Ectodermal cell (in vitro differentiated cells): ENCODE data around the gene IFIT1B.

Source experiments
- H3K27ac ChIP-seq: 2 replicates; pipeline ENCODE4 v1.7.0; 2013; ENCODE audit warnings: mild to moderate bottlenecking, low read depth, low read length; ENCODE audit not compliant: insufficient read depth, poor library complexity, severe bottlenecking
- H3K27me3 ChIP-seq: 2 replicates; pipeline ENCODE4 v1.7.0; 2013; ENCODE audit warnings: mild to moderate bottlenecking, low read length; ENCODE audit not compliant: insufficient read depth, control insufficient read depth, poor library complexity, severe bottlenecking
- H3K36me3 ChIP-seq: one replicate; pipeline ENCODE4 v1.7.0; 2013; ENCODE audit warnings: low read length; ENCODE audit not compliant: control insufficient read depth, insufficient read depth
- H3K4me1 ChIP-seq: one replicate; pipeline ENCODE4 v1.7.0; 2013; ENCODE audit warnings: low read length; ENCODE audit not compliant: control insufficient read depth, insufficient read depth
- H3K4me3 ChIP-seq: 2 replicates; pipeline ENCODE4 v1.7.0; 2013; ENCODE audit warnings: low read depth, low read length, control low read depth; ENCODE audit not compliant: insufficient read depth
- H3K9me3 ChIP-seq: 2 replicates; pipeline ENCODE4 v1.7.0; 2013; ENCODE audit warnings: mild to moderate bottlenecking, low read length, moderate library complexity; ENCODE audit not compliant: control insufficient read depth
- WGBS, 2 experiments: methylation state at CpG; one replicate each; pipeline ENCODE4 v1.1.7; 2013; ENCODE audit warnings: missing lambda C conversion rate in 2 of 2; 5-methylcytosine and 5-hydroxymethylcytosine counted together

The IFIT1B gene

GRCh38 chr10:89427629-89428028 lies 49.8 kb downstream of the IFIT1B start:
- Histone ChIP-seq H3K27ac (no peak overlapping the region), H3K36me3 (no peaks in the 10 kb centered on the region), H3K4me1 (no peaks in the 10 kb centered on the region), H3K9me3 (no peaks in the 10 kb centered on the region), H3K4me3 (no peak overlapping the region), H3K27me3 (no peaks in the 10 kb centered on the region)
- 78 to 87% methylated on average over 3 of the region's 4 CpGs for WGBS, 2 experiments

DNA sequence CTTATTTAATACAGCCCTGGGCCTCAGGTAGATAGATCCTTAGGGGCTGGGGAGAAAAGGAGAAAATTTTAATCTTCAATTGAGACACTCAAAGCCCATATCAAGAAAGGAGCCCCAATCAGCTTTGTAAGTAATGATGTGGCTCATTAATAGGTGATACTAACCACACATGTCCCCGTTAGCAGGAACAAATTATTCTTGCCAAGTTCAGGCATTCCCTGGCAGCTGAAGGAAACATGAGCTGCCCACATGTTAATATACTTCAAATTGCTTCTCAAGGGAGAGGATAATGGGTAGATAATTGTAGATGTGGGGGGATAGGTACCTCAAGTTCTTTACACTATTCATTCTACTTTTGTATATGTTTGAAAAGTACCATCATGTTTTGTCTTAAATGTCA lies 51.0 kb downstream of the IFIT1B start:
- Histone ChIP-seq H3K36me3 (no peaks in the 10 kb centered on the region), H3K4me3 (no peak overlapping the region), H3K27ac (no peak overlapping the region)

GRCh38 chr10:89431977-89432376 lies 54.1 kb downstream of the IFIT1B start:
- 92 to 97% methylated on average over 3 of the region's 3 CpGs for WGBS, 2 experiments
- Histone ChIP-seq H3K27me3 (no peaks in the 10 kb centered on the region), H3K9me3 (no peaks in the 10 kb centered on the region), H3K27ac (no peak overlapping the region), H3K4me1 (no peaks in the 10 kb centered on the region), H3K4me3 (no peak overlapping the region), H3K36me3 (no peaks in the 10 kb centered on the region)

More for the DNA sequence above, 51.0 kb downstream of the IFIT1B start:
- no peaks in the 10 kb centered on the region for H3K27me3 ChIP-seq
- H3K4me1 ChIP-seq: no peaks in the 10 kb centered on the region
- no peaks in the 10 kb centered on the region for H3K9me3 ChIP-seq
- 92% methylated on average over 1 of the region's 1 CpG; no CpG with 5 or more reads in 1 of the 2 experiments for WGBS, 2 experiments
